ENCODE measurements around the gene FBXW12. TPM values are rescaled to one million over a fixed set of nuclear protein-coding genes. Genes with fewer than 3 reads are reported as not detected.
A peak's percentile ranks its signal among the peaks of the same experiment; 100 is the strongest.
"Not testable (repeated sequence)": the region's sequence is repeated elsewhere in the genome, so short reads cannot be mapped to it uniquely, and the experiment has no call there.

Gene FBXW12
- total and polyA plus RNA-seq, 9 donors: 0.05 to 0.30 (median 0.16) TPM; not detected in 2

- H3K4me3 ChIP-seq (ENCODE audit: low read length): no peak overlapping the region
- H3K4me1 ChIP-seq (ENCODE audit: control insufficient read depth, insufficient read depth, low read length): no peaks in the 10 kb centered on the region
- no peak overlapping the region for H3K27ac ChIP-seq (ENCODE audit: low read length)
- H3K9me3 ChIP-seq (replicated peaks; ENCODE audit: control insufficient read depth, low read depth, low read length): no peaks in the 10 kb centered on the region
- H3K36me3 ChIP-seq (ENCODE audit: control insufficient read depth, insufficient read depth, low read length): peaks cover 21% of the 10 kb centered on the region
- DNase-seq: peak; percentile 70
- WGBS (ENCODE audit: insufficient coverage): 75% methylated on average over 4 of the region's 6 CpGs
- no peaks in the 10 kb centered on the region for H3K27me3 ChIP-seq (ENCODE audit: control insufficient read depth, insufficient read depth, low read length)
Observed at GRCh38 chr3:48400824-48401433, 28.9 kb downstream of the FBXW12 start.

GRCh38 chr3:48401434-48401901 is 29.4 kb downstream of the FBXW12 start:
- H3K4me1 ChIP-seq (ENCODE audit: control insufficient read depth, insufficient read depth, low read length); H3K27ac ChIP-seq (ENCODE audit: low read length); H3K9me3 ChIP-seq (replicated peaks; ENCODE audit: control insufficient read depth, low read depth, low read length); DNase-seq; H3K4me3 ChIP-seq (ENCODE audit: low read length); H3K27me3 ChIP-seq (ENCODE audit: control insufficient read depth, insufficient read depth, low read length): not testable (repeated sequence)
- 90% methylated on average over 8 of the region's 12 CpGs for WGBS (ENCODE audit: insufficient coverage)
- peaks cover 25% of the 10 kb centered on the region for H3K36me3 ChIP-seq (ENCODE audit: control insufficient read depth, insufficient read depth, low read length)

- H3K4me1 ChIP-seq (ENCODE audit: control insufficient read depth, insufficient read depth, low read length): no peaks in the 10 kb centered on the region
- no peaks in the 10 kb centered on the region for H3K27me3 ChIP-seq (ENCODE audit: control insufficient read depth, insufficient read depth, low read length)
- H3K36me3 ChIP-seq (ENCODE audit: control insufficient read depth, insufficient read depth, low read length): peaks cover 30% of the 10 kb centered on the region
- 71% methylated on average over 7 of the region's 8 CpGs for WGBS (ENCODE audit: insufficient coverage)
- H3K4me3 ChIP-seq (ENCODE audit: low read length): no peak overlapping the region
- no peak overlapping the region for H3K27ac ChIP-seq (ENCODE audit: low read length)
- H3K9me3 ChIP-seq (replicated peaks; ENCODE audit: control insufficient read depth, low read depth, low read length): no peaks in the 10 kb centered on the region
- DNase-seq: peak; percentile 54
Observed at GRCh38 chr3:48402281-48402732, 30.3 kb downstream of the FBXW12 start.

GRCh38 chr3:48402907-48403306 is 30.9 kb downstream of the FBXW12 start:
- H3K36me3 ChIP-seq (ENCODE audit: control insufficient read depth, insufficient read depth, low read length): peaks cover 30% of the 10 kb centered on the region
- DNase-seq: peak; percentile 0
- 80% methylated on average over 1 of the region's 3 CpGs for WGBS (ENCODE audit: insufficient coverage)

GRCh38 chr3:48403533-48404439 is 31.8 kb downstream of the FBXW12 start:
- no peaks in the 10 kb centered on the region for H3K9me3 ChIP-seq (replicated peaks; ENCODE audit: control insufficient read depth, low read depth, low read length)
- H3K27me3 ChIP-seq (ENCODE audit: control insufficient read depth, insufficient read depth, low read length): no peaks in the 10 kb centered on the region
- 84% methylated on average over 7 of the region's 15 CpGs for WGBS (ENCODE audit: insufficient coverage)
- H3K4me3 ChIP-seq (ENCODE audit: low read length): no peak overlapping the region
- peak; percentile 0 for DNase-seq
- H3K36me3 ChIP-seq (ENCODE audit: control insufficient read depth, insufficient read depth, low read length): peaks cover 34% of the 10 kb centered on the region
- H3K27ac ChIP-seq (ENCODE audit: low read length): no peak overlapping the region
- H3K4me1 ChIP-seq (ENCODE audit: control insufficient read depth, insufficient read depth, low read length): no peaks in the 10 kb centered on the region

More at GRCh38 chr3:48402907-48403306, 30.9 kb downstream of the FBXW12 start:
- Histone ChIP-seq H3K27ac (ENCODE audit: low read length) (no peak overlapping the region), H3K4me1 (ENCODE audit: control insufficient read depth, insufficient read depth, low read length) (no peaks in the 10 kb centered on the region), H3K27me3 (ENCODE audit: control insufficient read depth, insufficient read depth, low read length) (no peaks in the 10 kb centered on the region), H3K9me3 (replicated peaks; ENCODE audit: control insufficient read depth, low read depth, low read length) (no peaks in the 10 kb centered on the region), H3K4me3 (ENCODE audit: low read length) (no peak overlapping the region)

GRCh38 chr3:48404440-48405342 is 32.7 kb downstream of the FBXW12 start:
- DNase-seq: peak; percentile 0
- Histone ChIP-seq H3K36me3 (ENCODE audit: control insufficient read depth, insufficient read depth, low read length) (peaks cover 42% of the 10 kb centered on the region), H3K27ac (ENCODE audit: low read length) (no peak overlapping the region), H3K9me3 (replicated peaks; ENCODE audit: control insufficient read depth, low read depth, low read length) (no peaks in the 10 kb centered on the region), H3K27me3 (ENCODE audit: control insufficient read depth, insufficient read depth, low read length) (no peaks in the 10 kb centered on the region), H3K4me1 (ENCODE audit: control insufficient read depth, insufficient read depth, low read length) (no peaks in the 10 kb centered on the region), H3K4me3 (ENCODE audit: low read length) (no peak overlapping the region)
- WGBS (ENCODE audit: insufficient coverage): 89% methylated on average over 20 of the region's 21 CpGs

GRCh38 chr3:48405343-48405881 is 33.4 kb downstream of the FBXW12 start:
- peak; percentile 1 for DNase-seq
- Histone ChIP-seq H3K27ac (ENCODE audit: low read length) (no peak overlapping the region), H3K4me3 (ENCODE audit: low read length) (no peak overlapping the region), H3K9me3 (replicated peaks; ENCODE audit: control insufficient read depth, low read depth, low read length) (no peaks in the 10 kb centered on the region), H3K36me3 (ENCODE audit: control insufficient read depth, insufficient read depth, low read length) (peaks cover 49% of the 10 kb centered on the region), H3K27me3 (ENCODE audit: control insufficient read depth, insufficient read depth, low read length) (no peaks in the 10 kb centered on the region), H3K4me1 (ENCODE audit: control insufficient read depth, insufficient read depth, low read length) (no peaks in the 10 kb centered on the region)
- 86% methylated on average over 8 of the region's 13 CpGs for WGBS (ENCODE audit: insufficient coverage)

GRCh38 chr3:48405971-48406370 is 34.0 kb downstream of the FBXW12 start:
- Histone ChIP-seq H3K9me3 (replicated peaks; ENCODE audit: control insufficient read depth, low read depth, low read length) (no peaks in the 10 kb centered on the region), H3K36me3 (ENCODE audit: control insufficient read depth, insufficient read depth, low read length) (peaks cover 54% of the 10 kb centered on the region), H3K27me3 (ENCODE audit: control insufficient read depth, insufficient read depth, low read length) (no peaks in the 10 kb centered on the region), H3K4me1 (ENCODE audit: control insufficient read depth, insufficient read depth, low read length) (no peaks in the 10 kb centered on the region), H3K4me3 (ENCODE audit: low read length) (no peak overlapping the region), H3K27ac (ENCODE audit: low read length) (no peak overlapping the region)
- no peak for DNase-seq
- WGBS (ENCODE audit: insufficient coverage): no CpG with 5 or more reads among the region's 1 CpG

- no peaks in the 10 kb centered on the region for H3K4me1 ChIP-seq (ENCODE audit: control insufficient read depth, insufficient read depth, low read length)
- no peaks in the 10 kb centered on the region for H3K27me3 ChIP-seq (ENCODE audit: control insufficient read depth, insufficient read depth, low read length)
- peak; percentile 0 for DNase-seq
- peaks cover 62% of the 10 kb centered on the region for H3K36me3 ChIP-seq (ENCODE audit: control insufficient read depth, insufficient read depth, low read length)
- WGBS (ENCODE audit: insufficient coverage): 82% methylated on average over 14 of the region's 18 CpGs
- no peaks in the 10 kb centered on the region for H3K9me3 ChIP-seq (replicated peaks; ENCODE audit: control insufficient read depth, low read depth, low read length)
- H3K27ac ChIP-seq (ENCODE audit: low read length): no peak overlapping the region
- H3K4me3 ChIP-seq (ENCODE audit: low read length): no peak overlapping the region
Observed at GRCh38 chr3:48406443-48407431, 34.7 kb downstream of the FBXW12 start.

All from muscle of leg (tissue), 11 donors.